Stimulated activated CD8-positive, alpha-beta memory T cell treated with anti-CD3 and anti-CD28 coated beads, Interleukin-2, amount 100 ng/mL, for 1 hour (primary cell): ENCODE results near the gene NLE1.
"Not testable (repeated sequence)": the region's sequence is repeated elsewhere in the genome, so short reads cannot be mapped to it uniquely, and the experiment has no call there.

Experiments used
- DNase-seq, 2 donors: peaks; one replicate each; pipeline ENCODE4 v3.0.0-alpha.2; 2020; ENCODE audit warnings: low read depth in 2 of 2

NLE1 gene

DNA sequence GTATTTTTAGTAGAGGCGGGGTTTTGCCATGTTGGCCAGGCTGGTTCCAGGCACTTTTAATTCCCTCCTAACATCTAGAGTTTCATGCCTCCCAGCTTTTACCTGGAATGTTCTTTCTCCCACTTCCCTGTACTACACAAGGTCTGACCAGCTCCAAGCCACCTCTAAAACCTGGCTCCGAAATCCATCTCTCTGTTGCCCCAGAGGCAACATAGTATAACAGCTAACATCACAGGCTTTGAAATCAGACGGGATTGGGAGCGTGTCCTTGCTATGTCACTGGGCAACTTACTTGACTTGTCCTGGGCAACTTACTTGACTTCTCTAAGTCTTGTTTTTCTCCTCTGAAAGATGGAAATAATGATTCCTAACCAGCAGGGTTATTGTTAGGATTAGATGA is 20.7 kb upstream of the NLE1 start:
- DNase-seq = no peak

DNA sequence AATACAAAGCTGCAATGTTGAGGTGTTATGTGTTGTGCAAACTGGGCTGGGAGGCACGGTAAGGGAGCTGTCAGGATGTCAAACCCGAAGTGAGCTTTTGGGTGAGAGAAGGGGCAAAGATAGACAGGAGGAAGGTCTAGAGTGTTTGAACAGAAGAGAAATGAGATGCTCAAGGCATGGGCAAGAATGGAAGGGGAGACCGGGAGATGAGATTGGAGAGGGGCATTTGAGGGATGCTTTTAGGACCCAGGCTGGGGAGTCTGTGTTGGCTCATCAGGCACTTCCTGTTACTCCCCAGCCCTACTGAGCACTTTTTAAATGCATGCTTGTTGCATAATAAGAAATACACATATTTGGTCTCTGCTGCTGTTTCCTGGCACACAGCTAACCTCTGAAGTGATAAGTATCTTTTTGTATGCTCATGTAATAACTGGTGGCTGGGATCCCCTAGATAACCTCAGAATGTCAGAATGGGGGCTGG is 19.2 kb upstream of the NLE1 start:
- DNase-seq = no peak

DNA sequence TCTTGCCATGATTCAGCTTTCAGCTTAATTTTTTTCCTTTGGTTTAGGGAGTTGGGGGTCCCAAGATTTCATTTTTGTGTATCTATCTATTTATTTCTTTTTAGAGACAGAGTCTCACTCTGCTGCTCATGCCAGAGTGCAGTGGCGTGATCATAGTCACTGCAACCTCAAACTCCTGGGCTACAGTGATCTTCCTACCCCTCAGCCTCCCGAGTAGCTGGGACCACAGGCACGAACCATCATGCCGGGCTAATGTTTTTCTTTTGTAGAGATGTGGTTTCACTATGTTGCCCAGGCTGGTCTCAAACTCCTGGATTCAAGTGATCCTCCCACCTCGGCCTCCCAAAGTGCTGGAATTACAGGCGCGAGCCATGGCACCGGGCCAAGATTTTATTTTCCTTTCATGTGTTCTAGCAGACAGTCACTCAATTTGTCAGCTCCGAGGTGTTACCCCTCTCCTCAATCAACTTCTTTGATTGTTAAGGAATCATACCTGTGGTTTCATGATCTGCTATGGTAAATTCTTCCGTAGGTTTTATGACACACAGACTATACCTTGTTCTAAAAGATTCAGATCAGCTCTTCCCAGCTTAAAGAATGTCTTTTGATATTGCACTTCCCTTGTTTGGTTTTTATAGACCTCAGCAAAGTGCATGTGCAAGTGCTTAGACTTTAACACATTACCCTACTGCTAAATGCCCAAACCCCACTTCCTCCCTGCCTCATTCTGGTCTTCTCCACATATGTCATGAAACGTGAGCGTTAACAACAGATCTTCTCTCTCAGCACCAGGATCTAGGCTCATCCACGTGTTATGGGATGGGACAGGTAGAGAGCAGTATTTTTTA is 18.5 kb upstream of the NLE1 start:
- DNase-seq = no peak

DNA sequence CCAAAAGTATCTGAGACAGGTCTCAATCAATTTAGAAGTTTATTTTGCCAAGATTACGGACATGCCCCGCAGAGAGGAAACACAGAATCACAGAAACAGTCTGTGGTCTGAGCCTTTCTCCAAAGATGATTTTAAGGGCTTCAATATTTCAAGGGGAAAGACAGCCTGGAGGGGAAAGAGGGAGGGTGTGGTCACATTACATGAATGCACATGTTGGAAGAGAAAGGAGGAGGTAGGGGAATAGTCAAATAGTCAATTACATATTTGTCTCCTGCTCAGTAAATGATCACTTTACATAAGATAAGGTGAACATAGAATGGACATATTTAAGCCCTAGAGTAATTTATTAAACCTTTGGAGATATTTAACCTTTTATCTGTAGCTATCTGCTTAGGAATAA is 17.8 kb upstream of the NLE1 start:
- no peak for DNase-seq

DNA sequence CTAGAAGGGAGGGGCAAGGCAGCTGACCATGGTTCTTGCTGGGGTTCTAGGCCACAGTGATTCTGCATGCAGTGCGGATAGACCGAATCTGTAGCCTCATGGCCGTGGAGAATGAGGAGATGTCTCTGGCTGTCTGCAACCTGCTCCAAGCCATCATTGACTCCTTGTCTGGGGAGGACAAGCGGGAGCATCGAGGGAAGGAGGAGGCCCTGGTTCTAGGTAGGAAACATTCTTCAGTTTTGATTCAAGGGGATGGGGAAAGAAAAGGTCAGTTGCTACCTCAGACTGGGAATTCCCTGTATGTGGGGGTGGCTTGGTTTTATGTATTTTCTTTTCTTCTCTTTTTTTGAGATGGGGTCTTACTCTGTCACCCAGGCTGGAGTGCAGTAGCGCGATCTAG is 13.1 kb upstream of the NLE1 start:
- DNase-seq = no peak

DNA sequence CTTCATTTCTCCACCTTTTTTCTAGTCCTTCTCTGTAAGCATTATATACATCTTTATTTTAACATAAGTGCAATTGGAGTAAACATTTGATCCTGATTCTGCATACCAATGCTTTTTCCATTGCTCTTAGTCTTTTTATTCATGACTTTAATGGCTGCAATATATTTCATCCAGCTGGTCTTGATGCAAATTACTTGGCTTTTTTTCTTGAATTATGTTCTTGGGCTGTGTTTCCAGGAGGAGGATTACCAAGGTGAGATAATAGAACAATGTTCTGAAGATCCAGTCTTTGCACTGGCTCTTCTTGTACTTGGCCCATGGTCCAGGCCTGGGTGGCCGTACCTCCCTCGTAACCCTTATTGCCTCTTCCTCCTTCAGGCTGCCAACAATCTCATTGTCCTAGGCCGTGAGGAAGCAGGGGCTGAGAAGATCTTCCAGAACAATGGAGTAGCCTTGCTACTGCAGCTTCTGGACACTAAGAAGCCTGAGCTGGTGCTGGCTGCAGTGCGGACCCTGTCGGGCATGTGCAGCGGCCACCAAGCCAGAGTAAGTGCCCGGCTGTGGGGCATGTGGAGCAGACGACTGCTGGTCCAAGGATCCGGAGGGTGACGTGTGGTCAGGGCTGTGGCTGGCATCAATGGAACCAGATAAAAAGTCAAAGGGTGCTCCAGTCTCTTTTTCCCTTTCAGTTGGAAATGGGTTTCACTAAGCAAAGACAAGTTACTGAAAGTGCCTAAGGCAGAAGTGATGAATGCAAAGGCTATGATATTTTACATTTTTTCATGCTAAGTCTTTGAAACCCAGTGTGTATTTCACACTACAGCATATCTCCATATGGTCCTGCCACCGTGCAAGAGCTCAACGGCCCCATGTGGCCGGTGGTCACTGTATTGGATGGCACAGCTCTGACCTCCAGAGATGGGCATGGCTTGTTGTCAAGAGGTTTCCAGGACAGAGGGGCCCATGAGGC is 12.4 kb upstream of the NLE1 start:
- DNase-seq = no peak

DNA sequence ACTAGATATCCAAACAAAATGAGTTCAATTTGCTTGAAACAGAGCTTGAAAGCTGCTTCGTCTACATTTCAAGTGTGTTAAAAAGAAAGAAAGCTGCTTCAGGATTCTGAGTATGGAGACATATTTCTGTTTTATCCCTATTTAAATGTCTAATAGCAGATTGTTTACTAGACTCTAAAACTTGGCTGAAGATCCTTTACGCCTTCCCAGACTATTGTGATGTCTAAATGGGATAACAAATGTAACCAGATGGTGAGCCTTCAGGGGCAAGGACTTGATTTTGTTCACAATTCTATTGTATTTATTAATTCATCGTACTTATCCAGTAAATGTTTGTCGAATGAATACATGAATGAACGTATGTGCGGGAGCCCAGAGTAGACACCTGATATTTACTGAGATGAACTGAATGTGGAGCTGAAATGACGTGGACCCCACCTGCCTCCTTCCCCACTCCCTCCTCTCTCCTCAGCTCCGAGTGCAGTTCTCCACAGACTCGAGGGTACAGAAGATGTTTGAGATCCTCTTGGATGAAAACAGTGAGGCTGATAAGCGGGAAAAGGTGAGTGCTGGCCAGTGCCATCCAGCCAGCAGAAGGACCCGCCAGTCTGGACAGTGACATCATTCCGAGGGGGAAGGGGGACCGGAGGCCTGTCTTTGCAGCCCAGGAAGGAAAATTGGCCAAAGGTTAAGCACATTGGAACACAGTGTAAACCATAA is 10.5 kb upstream of the NLE1 start:
- no peak for DNase-seq

DNA sequence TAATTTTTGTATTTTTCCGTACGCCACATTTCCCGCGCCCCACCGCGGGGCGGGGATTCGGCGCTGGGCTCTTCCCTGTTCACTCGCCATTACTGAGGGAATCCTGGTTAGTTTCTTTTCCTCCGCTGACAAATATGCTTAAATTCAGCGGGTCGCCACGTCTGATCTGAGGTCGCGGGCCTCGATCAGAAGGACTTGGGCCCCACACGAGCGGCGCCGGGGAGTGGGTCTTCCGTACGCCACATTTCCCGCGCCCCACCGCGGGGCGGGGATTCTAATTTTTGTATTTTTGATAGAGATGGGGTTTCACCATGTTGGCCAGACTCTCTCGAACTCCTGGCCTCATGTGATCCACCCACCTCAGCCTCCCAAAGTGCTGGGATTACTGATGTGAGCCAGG is 9.0 kb upstream of the NLE1 start:
- not testable (repeated sequence) for DNase-seq

DNA sequence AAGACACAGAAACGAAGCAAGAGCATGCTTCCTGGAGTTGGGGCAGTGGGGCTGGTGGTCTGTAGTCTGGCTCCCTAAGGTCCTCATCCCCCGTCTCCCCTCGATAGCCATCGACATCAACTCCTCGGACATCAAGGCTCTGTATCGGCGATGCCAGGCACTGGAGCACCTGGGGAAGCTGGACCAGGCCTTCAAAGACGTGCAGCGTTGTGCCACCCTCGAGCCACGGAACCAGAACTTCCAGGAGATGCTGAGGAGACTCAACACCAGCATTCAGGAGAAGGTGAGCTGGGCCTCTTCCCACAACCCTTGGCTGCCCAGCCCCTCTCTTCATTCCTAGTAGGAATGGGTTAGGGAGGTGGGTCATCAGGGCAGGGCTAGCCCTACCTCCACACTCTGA is 7.8 kb upstream of the NLE1 start:
- no peak for DNase-seq

DNA sequence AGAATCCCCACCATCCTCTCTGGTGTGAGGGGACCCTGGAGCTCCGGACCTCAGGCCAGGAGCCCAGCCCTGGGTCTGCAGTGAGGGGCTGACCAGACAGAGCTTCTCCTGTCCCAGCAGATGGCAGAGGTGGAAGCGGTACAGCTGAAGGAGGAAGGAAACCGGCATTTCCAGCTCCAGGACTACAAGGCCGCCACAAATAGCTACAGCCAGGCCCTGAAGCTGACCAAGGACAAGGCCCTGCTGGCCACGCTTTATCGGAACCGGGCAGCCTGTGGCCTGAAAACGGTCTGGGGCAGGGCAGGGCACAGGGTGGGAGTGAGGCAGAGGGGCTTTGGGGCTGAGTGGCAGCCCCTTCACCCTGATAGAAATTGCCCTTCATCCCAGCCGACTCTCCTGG is 6.0 kb upstream of the NLE1 start:
- DNase-seq = no peak

DNA sequence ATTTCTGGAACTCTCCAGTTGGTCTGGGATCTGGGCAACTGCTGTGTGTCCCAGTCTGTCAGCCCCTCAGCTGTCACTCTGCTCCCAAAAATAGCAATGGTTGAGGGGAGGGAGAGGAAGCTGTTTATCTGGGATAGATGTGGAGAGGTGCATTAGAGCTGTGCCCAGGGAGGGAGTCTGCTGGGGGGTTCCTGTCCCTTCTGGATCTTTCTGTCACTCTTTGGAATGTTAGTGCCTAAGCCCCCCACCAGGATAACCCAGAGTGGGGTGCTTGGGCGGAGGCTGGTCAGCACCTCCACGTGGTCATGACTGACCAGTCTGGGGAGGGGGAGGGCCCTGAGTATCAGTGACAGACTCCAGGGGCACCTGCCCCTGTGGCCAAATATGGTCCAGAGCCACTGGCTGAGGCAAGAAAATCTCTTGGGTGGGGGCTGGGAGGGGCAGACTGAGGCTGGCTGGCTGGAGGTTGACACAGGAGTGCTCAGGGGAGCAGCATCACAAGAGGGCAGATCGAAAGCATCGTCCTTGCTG is 5.3 kb upstream of the NLE1 start, which contains the start of gene UNC45B:
UNC45B (plus strand) TSS at position 443 of the 531 bp plus-strand sequence. CDS start 447 bp downstream, outside the sequence.
- no peak for DNase-seq

DNA sequence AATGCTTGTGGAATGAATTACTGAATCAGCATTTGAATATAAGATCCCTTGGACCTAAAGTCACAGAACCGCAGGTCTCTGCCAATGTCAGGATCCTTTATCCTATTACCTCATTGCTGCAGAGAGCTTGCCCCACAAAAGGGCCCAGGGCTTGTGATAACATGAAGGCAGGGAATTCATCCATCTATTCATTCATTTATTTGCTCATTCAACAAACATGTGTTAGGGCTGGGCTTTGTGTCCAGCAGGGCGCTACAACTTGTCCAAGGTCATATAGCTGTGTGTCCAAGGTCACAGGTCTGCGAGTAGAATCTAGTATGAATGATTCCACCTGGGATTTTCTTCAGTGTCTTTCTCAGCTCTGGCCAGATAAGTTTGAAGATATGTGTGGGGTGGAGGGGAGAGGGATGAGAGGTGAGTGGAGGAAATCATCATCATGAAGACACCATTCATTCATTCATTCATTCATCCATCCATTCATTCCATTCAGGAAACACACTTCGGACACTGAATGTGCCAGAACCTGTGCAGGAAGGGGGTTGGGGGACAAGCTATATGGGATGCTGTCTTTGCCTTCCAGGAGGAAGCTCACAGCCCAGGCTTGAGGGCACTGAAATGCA is 4.2 kb upstream of the NLE1 start:
- no peak for DNase-seq

DNA sequence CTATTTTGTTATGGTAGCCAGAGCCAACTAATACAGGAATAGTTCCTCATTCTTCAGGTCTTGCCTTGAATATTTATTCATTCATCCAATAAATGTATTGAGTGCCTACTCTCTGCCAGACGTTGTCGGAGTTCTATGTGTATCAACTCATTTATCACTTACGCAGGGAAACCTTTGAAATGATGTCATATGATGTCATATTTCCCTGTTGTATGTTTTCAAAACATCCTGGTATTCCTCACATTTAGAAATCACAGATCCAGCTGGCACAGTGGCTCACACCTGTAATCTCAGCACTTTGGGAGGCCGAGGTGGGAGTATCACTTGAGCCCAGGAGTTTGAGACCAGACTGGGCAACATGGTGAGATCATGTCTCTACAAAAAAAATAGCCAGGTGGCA is 2.7 kb upstream of the NLE1 start:
- DNase-seq = no peak

DNA sequence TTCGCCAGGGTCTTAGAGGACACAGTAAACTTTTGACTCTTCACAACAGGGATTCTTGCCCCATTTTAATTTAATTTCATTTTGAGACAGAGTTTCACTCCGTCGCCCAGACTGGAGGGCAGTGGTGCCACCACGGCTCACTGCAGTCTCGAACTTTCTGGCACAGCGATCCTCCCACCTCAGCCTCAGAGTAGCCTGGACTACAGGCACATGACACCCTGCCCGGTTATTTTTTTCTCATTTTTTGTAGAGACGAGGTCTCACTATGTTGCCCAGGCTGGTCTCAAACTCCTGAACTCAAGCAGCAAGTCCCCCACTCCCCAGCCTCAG is 329 bp upstream of the NLE1 start:
- no peak for DNase-seq

DNA sequence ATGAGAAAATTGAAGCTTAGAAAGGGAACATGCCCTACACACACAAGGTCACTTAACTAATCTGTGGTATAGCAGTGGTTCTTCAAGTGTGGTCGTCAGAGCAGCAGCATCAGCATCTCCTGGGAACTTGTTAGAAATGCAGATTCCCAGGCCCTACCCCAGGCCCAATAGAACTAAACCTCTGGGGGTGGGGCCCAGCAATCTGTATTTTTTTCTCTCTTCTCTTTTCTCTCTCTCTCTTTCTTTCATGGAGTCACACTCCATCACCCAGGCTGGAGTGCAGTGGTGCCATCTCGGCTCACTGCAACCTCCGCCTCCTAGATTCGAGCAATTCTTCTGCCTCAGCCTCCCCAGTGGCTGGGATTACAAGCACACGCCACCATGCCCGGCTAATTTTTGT is 3.9 kb downstream of the NLE1 start:
- no peak for DNase-seq

DNA sequence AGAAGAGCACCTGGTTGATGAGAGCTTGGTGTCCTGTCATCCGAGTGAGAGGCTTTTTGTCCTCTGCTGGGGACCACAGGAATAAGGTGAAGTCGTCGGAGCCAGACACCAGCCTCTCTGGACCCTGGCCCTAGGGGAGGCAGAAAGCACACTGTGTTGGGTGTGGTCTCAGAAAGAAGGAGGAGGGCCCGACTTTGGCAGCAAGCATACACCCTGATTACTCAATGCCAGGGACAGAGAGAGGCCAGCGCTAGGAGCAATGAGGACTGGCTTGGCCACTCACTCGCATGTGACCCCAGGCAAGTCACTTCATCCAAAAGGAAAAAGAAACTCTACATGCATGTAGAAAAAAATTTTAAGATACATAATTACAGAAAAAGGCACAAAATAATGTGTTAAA is 6.8 kb downstream of the NLE1 start:
- no peak for DNase-seq

DNA sequence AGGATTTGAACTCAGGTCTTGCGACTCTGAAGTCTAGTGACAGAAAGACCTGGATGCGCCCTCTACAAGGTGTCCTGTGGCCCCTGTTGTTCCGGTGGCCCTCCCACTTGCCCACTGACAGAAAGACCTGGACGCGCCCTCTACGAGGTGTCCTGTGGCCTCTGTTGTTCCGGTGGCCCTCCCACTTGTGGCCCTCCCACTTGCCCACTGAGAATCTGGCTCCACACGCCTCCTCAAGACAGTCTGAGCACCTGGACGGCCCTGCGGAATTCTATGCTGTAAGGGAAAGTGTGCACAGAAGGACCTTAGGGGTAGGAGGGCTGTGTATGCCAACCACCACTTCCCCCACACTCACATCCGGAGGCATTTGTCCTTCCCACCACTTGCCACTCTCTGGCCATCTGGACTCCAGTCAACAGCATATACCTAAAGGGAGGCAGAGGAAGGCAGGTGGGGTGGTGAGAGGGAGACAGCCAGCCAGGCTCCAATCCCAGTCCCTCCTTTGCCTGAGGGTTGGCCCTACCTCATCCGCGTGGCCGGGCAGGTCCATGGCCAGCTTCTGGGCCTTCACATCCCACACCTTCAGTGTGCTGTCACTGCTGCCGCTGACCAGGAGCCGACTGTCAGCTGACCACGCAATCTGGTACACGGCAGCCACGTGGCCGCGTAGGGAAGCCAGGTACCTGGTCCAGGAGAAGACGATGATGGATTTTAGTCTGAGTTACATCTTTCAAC is 9.1 kb downstream of the NLE1 start:
- no peak for DNase-seq

DNA sequence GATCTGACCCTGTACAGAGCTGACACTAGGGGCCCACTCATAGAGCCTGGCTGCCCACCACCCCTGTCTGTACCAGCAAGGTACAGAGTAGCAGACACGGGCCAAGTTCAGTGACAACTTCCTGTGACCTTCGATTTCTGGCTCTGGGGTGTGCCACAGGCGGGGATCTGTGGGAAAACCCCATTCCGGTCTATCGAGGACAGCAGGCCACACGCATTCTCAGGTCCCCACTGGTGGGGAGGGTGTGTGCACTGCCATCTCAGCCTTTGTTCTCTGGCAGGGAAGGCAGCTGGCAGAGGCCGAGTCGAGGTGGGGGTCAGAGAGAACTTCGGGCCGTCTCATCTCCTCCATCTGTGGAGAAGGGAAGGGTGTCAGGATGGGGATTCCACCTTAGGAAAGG is 10.0 kb downstream of the NLE1 start:
- no peak for DNase-seq

DNA sequence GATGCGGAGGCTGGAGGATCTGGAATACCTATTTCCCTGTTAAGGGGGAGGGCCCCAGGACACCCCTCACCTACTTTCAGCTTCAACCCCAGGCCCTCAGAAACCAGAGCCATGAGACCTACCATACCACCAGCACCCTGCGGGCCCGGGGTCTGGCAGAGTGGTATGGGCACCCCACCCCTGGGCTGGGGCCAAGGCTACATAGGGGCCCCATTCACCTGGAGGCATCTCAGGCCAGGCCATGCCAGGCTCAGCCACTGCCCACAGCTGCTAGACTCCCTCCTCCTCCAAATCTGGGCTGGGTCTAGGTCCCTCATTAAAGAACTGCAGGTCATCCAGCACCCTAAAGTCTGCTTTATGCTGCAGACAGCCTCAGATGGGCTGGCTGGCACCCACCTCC is 11.7 kb downstream of the NLE1 start:
- no peak for DNase-seq

DNA sequence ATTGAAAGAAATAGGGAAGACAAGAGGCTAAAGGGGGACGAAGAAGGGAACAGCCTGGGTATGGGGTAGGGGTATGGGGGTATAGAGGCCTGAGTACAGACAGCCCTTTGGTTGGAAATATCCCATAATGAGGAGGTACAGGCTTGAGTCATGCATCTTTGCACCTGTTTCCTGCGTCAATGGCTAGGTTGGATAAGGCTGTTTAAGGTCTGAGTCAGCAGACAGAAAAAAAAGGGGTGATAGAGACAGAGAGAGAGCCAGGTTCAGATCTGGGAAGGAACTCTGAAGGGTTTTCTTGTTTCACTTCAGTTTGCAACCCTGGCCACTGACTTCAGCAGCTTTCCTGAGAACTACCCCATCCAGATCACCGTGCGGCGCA is 12.1 kb downstream of the NLE1 start:
- no peak for DNase-seq
